GM12878 (cell line): ENCODE data around the gene NOL11. TPM values are rescaled to one million over a fixed set of nuclear protein-coding genes. Genes with fewer than 3 reads are reported as not detected.

Source experiments
- ATAC-seq: fragments of 200-7000 bp; cut with Tn5 transposase; 3 replicates; pipeline ENCODE4 v1.9.1; 2020; ENCODE audit warnings: mild to moderate bottlenecking, moderate library complexity
- BruUV-seq: library from RNA; stranded (reverse); fragments of 400-500 nt; replicated peaks from 2 replicates; lab custom pipeline; 2021; lab: Mats Ljungman, UMichigan
- CTCF ChIA-PET: fragments of 300-600 bp; sonication (Branson Sonifier 250); formaldehyde crosslinking; extraction: SDS; loops from one replicate; lab custom pipeline; 2021; ENCODE audit warnings: inconsistent platforms; lab: Yijun Ruan, JAX
- POLR2A ChIA-PET: fragments of 350-600 bp; formaldehyde crosslinking; extraction: SDS; loops from one replicate; lab custom pipeline; 2021; ENCODE audit warnings: inconsistent platforms; lab: Charles Lee
- RAD21 ChIA-PET: fragments of 300-600 bp; sonication (Branson Sonifier 250); formaldehyde crosslinking; loops from one replicate; lab custom pipeline; 2023; ENCODE audit warnings: antibody characterized with exemption; ENCODE audit not compliant: unreplicated experiment; lab: Charles Lee
- SMC1A ChIA-PET: fragments of 300-600 bp; sonication (Branson Sonifier 250); formaldehyde crosslinking; loops from one replicate; lab custom pipeline; 2023; ENCODE audit not compliant: unreplicated experiment, uncharacterized antibody; lab: Charles Lee
- DNase-seq: peaks from one replicate; pipeline ENCODE4 v3.0.0-alpha.2; 2011; ENCODE audit warnings: low read depth, low spot score
- FAIRE-seq: peaks from 3 replicates; lab custom pipeline; 2011; peaks lifted over from hg19 to GRCh38; lab: Jason Lieb, UNC
- H2AFZ ChIP-seq: 2 replicates; pipeline ENCODE4 v1.6.0; 2011; ENCODE audit warnings: low read depth, low read length, control low read depth; ENCODE audit not compliant: control insufficient read depth
- H3K27ac ChIP-seq: 2 replicates; pipeline ENCODE4 v1.5.1; 2011; ENCODE audit warnings: control low read depth; ENCODE audit not compliant: control insufficient read depth, insufficient read depth
- H3K27me3 ChIP-seq, 2 experiments: replicated peaks in 1 of 2; 2 replicates each; pipeline versions ENCODE4 v1.6.0 to v1.6.1; 2011; ENCODE audit warnings: low read length in 1 of 2; ENCODE audit not compliant: control insufficient read depth in 2 of 2, insufficient read depth in 2 of 2
- H3K36me3 ChIP-seq, 2 experiments: 2 replicates each; pipeline ENCODE4 v1.5.1; 2011; ENCODE audit warnings: low read length in 1 of 2; ENCODE audit not compliant: control insufficient read depth in 2 of 2, insufficient read depth in 2 of 2
- H3K4me1 ChIP-seq: 2 replicates; pipeline ENCODE4 v1.6.1; 2011; ENCODE audit warnings: mild to moderate bottlenecking, low read length, moderate library complexity, mixed read lengths; ENCODE audit not compliant: control insufficient read depth, insufficient read depth
- H3K4me2 ChIP-seq: 2 replicates; pipeline ENCODE4 v1.6.0; 2011; ENCODE audit warnings: control low read depth; ENCODE audit not compliant: control insufficient read depth, insufficient read depth
- H3K4me3 ChIP-seq: fragments of 200-600 bp; sonication (generic); 2 replicates; pipeline ENCODE4 v1.5.1; 2016
- H3K79me2 ChIP-seq: 2 replicates; pipeline ENCODE4 v1.6.0; 2011; ENCODE audit warnings: low read length; ENCODE audit not compliant: control insufficient read depth, insufficient read depth
- H3K9ac ChIP-seq: 2 replicates; pipeline ENCODE4 v1.8.0; 2011; ENCODE audit warnings: low read length, control low read depth, mixed read lengths; ENCODE audit not compliant: control insufficient read depth, insufficient read depth
- H3K9me3 ChIP-seq: replicated peaks from 3 replicates; pipeline ENCODE4 v1.5.1; 2011; ENCODE audit warnings: mild to moderate bottlenecking, low read length; ENCODE audit not compliant: control insufficient read depth, insufficient read depth
- H4K20me1 ChIP-seq: 2 replicates; pipeline ENCODE4 v1.6.0; 2011; ENCODE audit not compliant: control insufficient read depth, insufficient read depth
- CBX5 ChIP-seq: sonication (generic); IDR thresholded peaks from 2 replicates; pipeline ENCODE4 v1.6.1; 2016; ENCODE audit warnings: low read depth, moderate library complexity, mild to moderate bottlenecking, inconsistent platforms
- CHD2 ChIP-seq: IDR thresholded peaks from 2 replicates; pipeline ENCODE4 v1.6.1; 2011; ENCODE audit warnings: low read depth, low read length, improper control_type of control experiment, borderline replicate concordance
- CHD4 ChIP-seq: fragments of 200-600 bp; sonication (generic); IDR thresholded peaks from 2 replicates; pipeline ENCODE4 v1.6.1; 2016; ENCODE audit warnings: mild to moderate bottlenecking
- FOS ChIP-seq: IDR thresholded peaks from 3 replicates; pipeline ENCODE4 v1.6.1; 2011; ENCODE audit warnings: borderline replicate concordance; ENCODE audit not compliant: insufficient read length; ENCODE audit errors: extremely low read depth
- IKZF2 ChIP-seq, 2 experiments: fragments of 450-650 bp; IDR thresholded peaks; 2 replicates each; pipeline ENCODE4 v1.6.1; 2017; ENCODE audit warnings: mild to moderate bottlenecking in 2 of 2, moderate library complexity in 2 of 2
- MTA3 ChIP-seq: IDR thresholded peaks from 2 replicates; pipeline ENCODE4 v1.6.1; 2012; ENCODE audit warnings: low read length, inconsistent platforms, borderline replicate concordance
- MXI1 ChIP-seq: fragments of 150-350 bp; IDR thresholded peaks from 2 replicates; pipeline ENCODE4 v1.6.1; 2011; ENCODE audit warnings: low read depth, mild to moderate bottlenecking, inconsistent platforms, low read length, improper control_type of control experiment
- NFYA ChIP-seq: IDR thresholded peaks from 2 replicates; pipeline ENCODE4 v1.6.1; 2011; ENCODE audit warnings: low read depth, mild to moderate bottlenecking, low read length, improper control_type of control experiment, borderline replicate concordance
- PKNOX1 ChIP-seq: fragments of 450-650 bp; IDR thresholded peaks from 2 replicates; pipeline ENCODE4 v1.6.1; 2016; ENCODE audit warnings: mild to moderate bottlenecking
- RAD21 ChIP-seq: IDR thresholded peaks from 2 replicates; pipeline ENCODE4 v1.6.1; 2011; ENCODE audit warnings: mild to moderate bottlenecking, low read depth, low read length, moderate library complexity; ENCODE audit not compliant: insufficient read depth
- RAD51 ChIP-seq: fragments of 450-650 bp; IDR thresholded peaks from 2 replicates; pipeline ENCODE4 v1.6.1; 2016; ENCODE audit warnings: moderate library complexity, mild to moderate bottlenecking, inconsistent platforms
- SMC3 ChIP-seq: IDR thresholded peaks from 2 replicates; pipeline ENCODE4 v1.6.1; 2011; ENCODE audit warnings: low read length, improper control_type of control experiment, borderline replicate concordance
- TARDBP ChIP-seq: IDR thresholded peaks from 2 replicates; pipeline ENCODE4 v1.6.1; 2016; ENCODE audit warnings: borderline replicate concordance
- ZBTB4 ChIP-seq: fragments of 450-650 bp; formaldehyde crosslinking; IDR thresholded peaks from 2 replicates; pipeline ENCODE4 v1.4.0; 2022; ENCODE audit warnings: mild to moderate bottlenecking, moderate library complexity
- ZZZ3 ChIP-seq: IDR thresholded peaks from 2 replicates; pipeline ENCODE4 v1.6.1; 2011; ENCODE audit warnings: low read depth; ENCODE audit not compliant: control insufficient read depth, insufficient read length
- WGBS: methylation state at CpG from one replicate; pipeline ENCODE4 v1.1.6; 2016; ENCODE audit warnings: low lambda C conversion rate; ENCODE audit not compliant: insufficient replicate concordance, insufficient coverage; ENCODE audit errors: missing lambda C conversion rate; 5-methylcytosine and 5-hydroxymethylcytosine counted together
- in situ Hi-C: fragments of 300-500 bp; cut with MboI; formaldehyde crosslinking; loops from 9 replicates; pipeline ENCODE4 v1.14.3; 2018; ENCODE audit warnings: mixed read lengths
- intact Hi-C: fragments of 100-400 bp; cut with micrococcal nuclease; formaldehyde crosslinking; loops from one replicate; pipeline ENCODE4 v1.14.2; 2022; ENCODE audit not compliant: unreplicated experiment
- polyA plus RNA-seq, 11 experiments: library from polyadenylated mRNA; depleted of rRNA in 4 of 11; unstranded in 6 of 11; stranded (reverse) in 5 of 11; fragments of >200 nt; fragmentation: Nextera tagmentation in 4 of 11; fragmentation: Illumina TruSeq in 1 of 11; extraction: Ambion mirVana in 4 of 11; extraction: Trizol in 1 of 11; gene quantifications; 1 replicate in 1 of 11; 2 replicates in 10 of 11; pipeline versions ENCODE4 v1.2.1 to v1.2.3, GENCODE V29; 2011 to 2016; ENCODE audit warnings: inconsistent platforms in 2 of 11, missing spikeins in 2 of 11, low read depth in 1 of 11
- total RNA-seq, 4 experiments: library from RNA; depleted of rRNA in 3 of 4; stranded (reverse); fragments of >200 nt in 3 of 4; fragmentation: Illumina TruSeq in 1 of 4; extraction: Trizol in 1 of 4; gene quantifications; 2 replicates each; pipeline versions ENCODE4 v1.2.1 to v1.2.3, GENCODE V29; 2013 to 2021
- TF ChIP-seq, protein P1 (sequence below): fragments of 450-650 bp; IDR thresholded peaks from 2 replicates; pipeline ENCODE4 v1.6.1; 2014; ENCODE audit warnings: mild to moderate bottlenecking
- TF ChIP-seq, protein P2 (sequence below), 3 experiments: IDR thresholded peaks in 2 of 3; conservative IDR thresholded peaks in 1 of 3; 2 replicates each; pipeline ENCODE4 v1.5.1; 2011; ENCODE audit warnings: low read depth in 3 of 3, low read length in 3 of 3, mild to moderate bottlenecking in 3 of 3, control low read depth in 2 of 3, moderate library complexity in 2 of 3, inconsistent platforms in 1 of 3, mixed read lengths in 1 of 3; ENCODE audit not compliant: control insufficient read depth in 2 of 3, insufficient read depth in 1 of 3; ENCODE audit errors: extremely low read depth in 1 of 3

The NOL11 gene
- total and polyA plus RNA-seq, 10 of the 15 experiments (the other 5 are each of a cell fraction or from before 2014, with no cell fraction given): 54.8 to 130 (median 94.6) TPM

- in situ Hi-C loops: no loop called here
- CTCF ChIA-PET: interaction anchor here (1.4 to 1.5 kb wide), 3 partner anchors 9 to 30 kb away, joined by 3 to 4 read pairs (median 3); partner anchors contain the start of gene NOL11
- Histone ChIP-seq H3K4me3 (no peak overlapping the region), H3K79me2 (no peaks in the 10 kb centered on the region), H3K9me3 (no peaks in the 10 kb centered on the region; the same call in 2 of the 3 replicates), H3K27ac (no peak overlapping the region), H3K27me3 (no peaks in the 10 kb centered on the region), H3K4me1 (no peaks in the 10 kb centered on the region), H2AFZ (no peak overlapping the region), H4K20me1 (no peaks in the 10 kb centered on the region), H3K36me3 (peaks cover 12 to 22% of the 10 kb centered on the region in 2 experiments), H3K9ac (no peak overlapping the region), H3K4me2 (no peak overlapping the region)
- intact Hi-C loops: no loop called here
- ATAC-seq: no peak
- no peak for FAIRE-seq
- SMC1A ChIA-PET: interaction anchor here (1.5 kb wide), 1 partner anchor 13 kb away, joined by 3 read pairs; no protein-coding TSS in a partner anchor
- POLR2A ChIA-PET: interaction anchor here (1.3 kb wide), 1 partner anchor 9 kb away, joined by 6 read pairs; no protein-coding TSS in a partner anchor
- RAD21 ChIA-PET: no interaction called here
- WGBS: 50% methylated on average over 2 of the region's 2 CpGs
- DNase-seq: no peak
- BruUV-seq: TSS peak; percentile 26
- TF ChIP-seq MTA3: no peak
- TF ChIP-seq MXI1: no peak
- TF ChIP-seq CHD4: no peak
- TF ChIP-seq ZZZ3: no peak
- no peak for TF ChIP-seq SMC3
- TF ChIP-seq CHD2: no peak
- TF ChIP-seq RAD51: no peak
- TF ChIP-seq CBX5: no peak
- TF ChIP-seq, protein P1, sequence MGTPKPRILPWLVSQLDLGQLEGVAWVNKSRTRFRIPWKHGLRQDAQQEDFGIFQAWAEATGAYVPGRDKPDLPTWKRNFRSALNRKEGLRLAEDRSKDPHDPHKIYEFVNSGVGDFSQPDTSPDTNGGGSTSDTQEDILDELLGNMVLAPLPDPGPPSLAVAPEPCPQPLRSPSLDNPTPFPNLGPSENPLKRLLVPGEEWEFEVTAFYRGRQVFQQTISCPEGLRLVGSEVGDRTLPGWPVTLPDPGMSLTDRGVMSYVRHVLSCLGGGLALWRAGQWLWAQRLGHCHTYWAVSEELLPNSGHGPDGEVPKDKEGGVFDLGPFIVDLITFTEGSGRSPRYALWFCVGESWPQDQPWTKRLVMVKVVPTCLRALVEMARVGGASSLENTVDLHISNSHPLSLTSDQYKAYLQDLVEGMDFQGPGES: no peak
- TF ChIP-seq ZBTB4 (CRISPR knock-in tag): no peak
- TF ChIP-seq, protein P2, sequence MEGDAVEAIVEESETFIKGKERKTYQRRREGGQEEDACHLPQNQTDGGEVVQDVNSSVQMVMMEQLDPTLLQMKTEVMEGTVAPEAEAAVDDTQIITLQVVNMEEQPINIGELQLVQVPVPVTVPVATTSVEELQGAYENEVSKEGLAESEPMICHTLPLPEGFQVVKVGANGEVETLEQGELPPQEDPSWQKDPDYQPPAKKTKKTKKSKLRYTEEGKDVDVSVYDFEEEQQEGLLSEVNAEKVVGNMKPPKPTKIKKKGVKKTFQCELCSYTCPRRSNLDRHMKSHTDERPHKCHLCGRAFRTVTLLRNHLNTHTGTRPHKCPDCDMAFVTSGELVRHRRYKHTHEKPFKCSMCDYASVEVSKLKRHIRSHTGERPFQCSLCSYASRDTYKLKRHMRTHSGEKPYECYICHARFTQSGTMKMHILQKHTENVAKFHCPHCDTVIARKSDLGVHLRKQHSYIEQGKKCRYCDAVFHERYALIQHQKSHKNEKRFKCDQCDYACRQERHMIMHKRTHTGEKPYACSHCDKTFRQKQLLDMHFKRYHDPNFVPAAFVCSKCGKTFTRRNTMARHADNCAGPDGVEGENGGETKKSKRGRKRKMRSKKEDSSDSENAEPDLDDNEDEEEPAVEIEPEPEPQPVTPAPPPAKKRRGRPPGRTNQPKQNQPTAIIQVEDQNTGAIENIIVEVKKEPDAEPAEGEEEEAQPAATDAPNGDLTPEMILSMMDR (IDR thresholded peaks at IDR 0.05 in 2 of 3, conservative IDR thresholded peaks at IDR 0.05 in 1 of 3; ENCODE audit: control insufficient read depth in 2 of 3, extremely low read depth in 1 of 3, insufficient read depth in 1 of 3, low read depth in 3 of 3, low read length in 3 of 3): no peak
- no peak for TF ChIP-seq NFYA
- no peak for TF ChIP-seq IKZF2 (IDR thresholded peaks at IDR 0.05)
- no peak for TF ChIP-seq PKNOX1
- TF ChIP-seq TARDBP: no peak
- TF ChIP-seq RAD21: no peak
- no peak for TF ChIP-seq FOS
These were observed 30.0 kb downstream of the NOL11 start for GRCh38 chr17:67747681-67748235.
